C4-2B (cell line): Measurements from ENCODE around the gene HAO1.

Source experiments
- ZFX ChIP-seq: fragments of 450-650 bp; IDR thresholded peaks from 2 replicates; pipeline ENCODE4 v1.6.1; 2017
- TF ChIP-seq, protein P1 (sequence below): fragments of 450-650 bp; conservative IDR thresholded peaks from 2 replicates; pipeline ENCODE4 v1.5.1; 2017; ENCODE audit warnings: mild to moderate bottlenecking

DNA sequence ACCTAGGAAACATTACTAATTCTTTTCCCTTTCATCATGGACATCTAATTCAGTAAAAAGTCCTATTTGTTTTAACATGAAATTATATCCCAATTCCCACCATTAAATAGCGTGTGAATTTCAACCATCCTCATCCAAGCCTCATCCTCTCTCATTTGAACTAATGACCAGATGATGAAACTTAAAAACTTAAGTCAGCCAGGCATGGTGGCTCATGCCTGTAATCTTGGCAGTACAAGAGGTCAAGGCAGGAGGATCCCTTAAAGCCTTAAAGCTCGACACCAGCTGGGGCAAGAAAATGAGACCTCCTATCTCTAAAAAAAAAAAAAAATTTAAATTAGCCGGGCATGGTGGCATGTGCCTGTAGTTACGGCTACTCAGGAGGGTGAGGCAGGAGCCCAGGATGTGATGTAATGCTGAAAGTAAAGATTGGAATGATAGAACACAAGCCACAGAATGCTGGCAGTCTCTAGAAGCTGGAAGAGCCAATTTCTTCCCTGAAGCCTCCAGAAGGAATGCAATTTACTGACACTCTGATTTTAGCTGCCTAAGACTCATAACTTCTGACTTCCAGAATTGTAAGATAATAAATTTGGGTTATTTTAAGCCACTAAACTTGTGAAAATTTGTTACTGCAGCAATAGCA, 27.1 kb upstream of the HAO1 start:
- TF ChIP-seq, protein P1, sequence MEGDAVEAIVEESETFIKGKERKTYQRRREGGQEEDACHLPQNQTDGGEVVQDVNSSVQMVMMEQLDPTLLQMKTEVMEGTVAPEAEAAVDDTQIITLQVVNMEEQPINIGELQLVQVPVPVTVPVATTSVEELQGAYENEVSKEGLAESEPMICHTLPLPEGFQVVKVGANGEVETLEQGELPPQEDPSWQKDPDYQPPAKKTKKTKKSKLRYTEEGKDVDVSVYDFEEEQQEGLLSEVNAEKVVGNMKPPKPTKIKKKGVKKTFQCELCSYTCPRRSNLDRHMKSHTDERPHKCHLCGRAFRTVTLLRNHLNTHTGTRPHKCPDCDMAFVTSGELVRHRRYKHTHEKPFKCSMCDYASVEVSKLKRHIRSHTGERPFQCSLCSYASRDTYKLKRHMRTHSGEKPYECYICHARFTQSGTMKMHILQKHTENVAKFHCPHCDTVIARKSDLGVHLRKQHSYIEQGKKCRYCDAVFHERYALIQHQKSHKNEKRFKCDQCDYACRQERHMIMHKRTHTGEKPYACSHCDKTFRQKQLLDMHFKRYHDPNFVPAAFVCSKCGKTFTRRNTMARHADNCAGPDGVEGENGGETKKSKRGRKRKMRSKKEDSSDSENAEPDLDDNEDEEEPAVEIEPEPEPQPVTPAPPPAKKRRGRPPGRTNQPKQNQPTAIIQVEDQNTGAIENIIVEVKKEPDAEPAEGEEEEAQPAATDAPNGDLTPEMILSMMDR, result no peak
- no peak for TF ChIP-seq ZFX
